Measurements from ENCODE around the gene IZUMO4. TPM values are rescaled to one million over a fixed set of nuclear protein-coding genes. Genes with fewer than 3 reads are reported as not detected.

The IZUMO4 gene
- total RNA-seq, 1 donor from 2014 or later: 10.6 TPM

- Mint-ChIP-seq H3K27ac (ENCODE audit: unreplicated experiment) (no peak overlapping the region), H3K36me3 (ENCODE audit: unreplicated experiment) (no peaks in the 10 kb centered on the region), H3K4me1 (ENCODE audit: low read depth, unreplicated experiment) (no peaks in the 10 kb centered on the region), H3K9me3 (ENCODE audit: unreplicated experiment) (peaks cover 1% of the 10 kb centered on the region), H3K4me3 (ENCODE audit: unreplicated experiment) (no peak overlapping the region), H3K27me3 (ENCODE audit: unreplicated experiment) (no peaks in the 10 kb centered on the region)
- no peak for DNase-seq
- no peak for TF ChIP-seq CTCF (IDR thresholded peaks at IDR 0.05; ENCODE audit: partially characterized antibody, unreplicated experiment)
Measured at GRCh38 chr19:2114821-2115220, 18.1 kb downstream of the IZUMO4 start.

- Mint-ChIP-seq H3K27ac (ENCODE audit: unreplicated experiment) (no peak overlapping the region), H3K4me3 (ENCODE audit: unreplicated experiment) (no peak overlapping the region), H3K36me3 (ENCODE audit: unreplicated experiment) (no peaks in the 10 kb centered on the region), H3K9me3 (ENCODE audit: unreplicated experiment) (peaks cover 1% of the 10 kb centered on the region), H3K4me1 (ENCODE audit: low read depth, unreplicated experiment) (no peaks in the 10 kb centered on the region), H3K27me3 (ENCODE audit: unreplicated experiment) (no peaks in the 10 kb centered on the region)
- TF ChIP-seq CTCF (IDR thresholded peaks at IDR 0.05; ENCODE audit: partially characterized antibody, unreplicated experiment): no peak
- DNase-seq: no peak
Measured at GRCh38 chr19:2115324-2115723, 18.6 kb downstream of the IZUMO4 start.

GRCh38 chr19:2115911-2116426, 19.3 kb downstream of the IZUMO4 start:
- Mint-ChIP-seq H3K4me1 (ENCODE audit: low read depth, unreplicated experiment) (no peaks in the 10 kb centered on the region), H3K9me3 (ENCODE audit: unreplicated experiment) (peaks cover 1% of the 10 kb centered on the region)

GRCh38 chr19:2116507-2116906, 19.8 kb downstream of the IZUMO4 start:
- Mint-ChIP-seq H3K9me3 (ENCODE audit: unreplicated experiment) (peaks cover 3% of the 10 kb centered on the region), H3K27ac (ENCODE audit: unreplicated experiment) (no peak overlapping the region), H3K36me3 (ENCODE audit: unreplicated experiment) (no peaks in the 10 kb centered on the region), H3K4me1 (ENCODE audit: low read depth, unreplicated experiment) (no peaks in the 10 kb centered on the region), H3K27me3 (ENCODE audit: unreplicated experiment) (no peaks in the 10 kb centered on the region), H3K4me3 (ENCODE audit: unreplicated experiment) (no peak overlapping the region)
- no peak for DNase-seq
- TF ChIP-seq CTCF (IDR thresholded peaks at IDR 0.05; ENCODE audit: partially characterized antibody, unreplicated experiment): no peak

More at GRCh38 chr19:2115911-2116426, 19.3 kb downstream of the IZUMO4 start:
- H3K36me3 Mint-ChIP-seq (ENCODE audit: unreplicated experiment): no peaks in the 10 kb centered on the region
- no peak overlapping the region for H3K27ac Mint-ChIP-seq (ENCODE audit: unreplicated experiment)
- no peak overlapping the region for H3K4me3 Mint-ChIP-seq (ENCODE audit: unreplicated experiment)
- DNase-seq: no peak
- H3K27me3 Mint-ChIP-seq (ENCODE audit: unreplicated experiment): no peaks in the 10 kb centered on the region
- no peak for TF ChIP-seq CTCF (IDR thresholded peaks at IDR 0.05; ENCODE audit: partially characterized antibody, unreplicated experiment)

GRCh38 chr19:2117215-2117960, 20.7 kb downstream of the IZUMO4 start:
- Mint-ChIP-seq H3K27ac (ENCODE audit: unreplicated experiment) (no peak overlapping the region), H3K4me1 (ENCODE audit: low read depth, unreplicated experiment) (no peaks in the 10 kb centered on the region), H3K27me3 (ENCODE audit: unreplicated experiment) (no peaks in the 10 kb centered on the region), H3K9me3 (ENCODE audit: unreplicated experiment) (peaks cover 3% of the 10 kb centered on the region), H3K36me3 (ENCODE audit: unreplicated experiment) (no peaks in the 10 kb centered on the region), H3K4me3 (ENCODE audit: unreplicated experiment) (no peak overlapping the region)
- TF ChIP-seq CTCF (IDR thresholded peaks at IDR 0.05; ENCODE audit: partially characterized antibody, unreplicated experiment): no peak
- no peak for DNase-seq

Data from glutamatergic neuron (in vitro differentiated cells).